HG02938 (cell line): Measurements from ENCODE around the gene TBC1D2B.

Experiments
- ATAC-seq: cut with Tn5 transposase; IDR thresholded peaks from one replicate; pipeline ENCODE4 v1.9.1; 2021; ENCODE audit warnings: mild to moderate bottlenecking, moderate library complexity; ENCODE audit not compliant: unreplicated experiment

Gene TBC1D2B

DNA sequence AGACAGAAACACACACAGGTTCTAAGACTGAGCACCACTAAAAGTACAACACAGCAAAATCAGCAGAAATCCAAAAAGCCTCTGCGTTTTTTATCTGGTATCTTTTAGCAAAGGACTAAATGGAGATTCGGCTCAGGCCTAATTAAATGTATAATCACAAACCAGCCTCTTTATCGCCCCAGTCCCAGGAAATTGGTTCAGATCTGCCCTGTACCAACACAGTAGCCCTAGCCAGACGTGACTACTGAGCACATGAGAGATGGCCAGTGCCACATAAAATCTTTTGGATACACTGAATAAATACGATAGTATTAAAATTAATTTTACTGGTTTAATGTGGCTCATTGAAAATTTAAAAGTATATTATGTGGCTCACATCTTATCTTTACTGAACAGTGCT is 19.7 kb downstream of the TBC1D2B start:
- no peak for ATAC-seq

DNA sequence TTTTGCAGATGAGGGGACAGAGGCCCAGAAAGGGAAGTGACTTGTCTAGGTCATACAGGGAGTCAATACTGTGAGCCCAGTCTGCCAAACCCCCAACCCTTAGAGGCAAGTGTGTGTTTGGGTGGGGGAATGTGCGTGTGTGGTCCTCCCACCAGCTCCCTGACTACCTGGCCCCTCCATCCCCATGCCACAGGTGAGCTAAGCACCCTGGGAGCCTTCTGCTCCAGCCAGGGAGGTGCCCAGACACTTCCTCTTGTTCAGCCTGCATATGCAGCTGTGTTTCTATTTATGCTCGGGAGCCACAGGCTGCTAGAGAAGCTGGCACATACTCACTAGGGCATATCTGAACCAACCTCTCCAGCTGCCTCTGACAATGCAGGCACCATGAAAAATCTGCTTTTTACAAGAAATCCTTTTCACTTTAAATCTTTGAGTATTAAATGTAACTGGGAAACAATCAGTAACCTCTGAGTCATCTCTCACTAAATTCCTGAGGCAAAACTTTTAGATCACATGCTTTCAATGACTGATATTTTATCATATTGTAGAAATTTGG is 20.7 kb downstream of the TBC1D2B start:
- no peak for ATAC-seq

DNA sequence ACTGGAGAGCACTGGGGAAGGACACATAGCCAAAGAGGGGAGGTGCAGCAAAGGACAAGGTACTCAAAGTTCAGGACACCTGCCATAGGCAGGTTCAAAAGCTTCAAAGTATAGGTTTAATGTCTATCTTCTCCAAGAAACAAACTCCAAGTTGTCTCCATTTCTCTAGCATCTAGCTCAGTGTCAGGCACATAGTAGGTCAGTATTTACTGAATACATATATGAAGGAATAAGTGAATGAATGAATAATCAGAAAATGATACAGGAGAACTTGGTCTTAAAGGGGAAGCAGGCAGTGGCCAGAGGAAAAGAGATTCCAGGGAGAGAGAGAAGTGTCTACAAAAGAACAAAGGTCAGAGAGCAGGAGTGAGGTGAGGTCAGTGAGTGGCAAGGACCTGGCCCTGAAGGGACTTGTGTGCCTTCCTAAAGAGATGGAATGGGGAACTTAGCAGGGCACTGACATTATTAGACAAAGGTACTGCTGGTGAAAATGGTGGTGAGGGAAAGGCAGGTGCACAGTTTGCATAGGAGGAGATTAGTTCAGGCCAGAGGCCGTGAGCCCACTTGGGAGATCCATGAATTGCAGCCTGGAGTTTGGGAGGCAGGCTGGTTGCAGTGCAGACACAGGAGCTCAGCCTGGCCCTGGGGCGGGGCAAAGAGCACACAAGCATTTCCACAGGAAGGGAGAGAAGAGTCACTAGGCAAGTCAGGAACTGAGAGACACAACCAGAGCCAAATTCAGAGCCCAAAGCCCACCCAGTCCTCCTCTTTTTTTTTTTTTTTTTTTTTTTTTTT is 21.4 kb downstream of the TBC1D2B start:
- ATAC-seq, result no peak

DNA sequence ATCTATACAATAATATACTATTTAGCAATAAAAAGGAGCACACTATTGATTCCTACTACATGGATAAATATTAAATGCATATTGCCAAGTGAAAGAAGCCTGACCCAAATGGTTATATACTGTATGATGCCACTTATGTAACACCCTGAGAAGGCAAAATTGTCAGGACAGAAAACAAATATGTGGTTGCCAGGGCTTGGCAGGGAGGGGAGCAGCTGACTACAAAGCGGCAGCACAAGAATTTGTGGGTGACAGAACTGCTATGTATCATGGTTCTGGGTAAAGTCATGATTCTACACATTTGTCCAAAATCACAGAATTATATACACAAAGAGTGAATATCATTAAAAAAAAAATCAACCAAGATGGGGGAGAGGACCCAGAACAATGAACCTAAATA is 22.5 kb downstream of the TBC1D2B start:
- no peak for ATAC-seq

DNA sequence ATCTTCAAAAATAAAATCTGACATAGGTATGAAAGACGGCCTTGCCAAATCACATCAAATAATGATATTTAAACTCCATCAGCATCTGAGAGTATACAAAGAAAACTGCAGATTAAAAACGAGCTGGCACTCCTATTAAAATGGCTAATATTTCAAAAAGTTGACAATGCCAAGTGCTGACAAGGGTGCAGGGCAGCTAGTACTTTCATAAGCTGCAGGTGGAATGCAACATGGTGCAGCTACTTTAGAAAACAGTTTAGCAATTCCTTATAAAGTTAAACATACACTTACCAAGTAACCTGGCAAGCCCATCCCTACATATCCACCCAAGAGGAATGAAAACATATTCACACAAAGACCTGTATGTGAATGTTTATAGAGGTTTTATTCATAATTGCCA is 23.0 kb downstream of the TBC1D2B start:
- ATAC-seq, result no peak

DNA sequence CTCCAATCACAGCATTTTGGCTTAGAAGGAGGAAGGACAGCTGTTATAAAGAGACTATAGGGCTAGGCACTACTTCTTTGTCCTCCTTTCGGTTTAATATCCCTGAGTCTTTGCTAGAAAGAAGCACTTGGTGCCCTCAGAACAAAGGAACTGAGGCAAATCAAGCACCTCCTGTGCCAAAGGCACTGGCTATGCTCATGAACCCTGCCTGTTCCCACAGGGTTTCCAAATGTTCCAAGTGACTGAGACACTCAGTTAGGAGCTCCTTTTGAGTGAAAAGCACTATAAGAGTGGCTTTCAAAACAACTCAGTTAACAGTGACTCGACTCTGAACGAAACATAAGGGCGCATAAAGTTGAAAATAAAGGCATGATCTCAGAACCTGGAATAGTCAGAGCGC is 25.0 kb downstream of the TBC1D2B start:
- ATAC-seq, result no peak

DNA sequence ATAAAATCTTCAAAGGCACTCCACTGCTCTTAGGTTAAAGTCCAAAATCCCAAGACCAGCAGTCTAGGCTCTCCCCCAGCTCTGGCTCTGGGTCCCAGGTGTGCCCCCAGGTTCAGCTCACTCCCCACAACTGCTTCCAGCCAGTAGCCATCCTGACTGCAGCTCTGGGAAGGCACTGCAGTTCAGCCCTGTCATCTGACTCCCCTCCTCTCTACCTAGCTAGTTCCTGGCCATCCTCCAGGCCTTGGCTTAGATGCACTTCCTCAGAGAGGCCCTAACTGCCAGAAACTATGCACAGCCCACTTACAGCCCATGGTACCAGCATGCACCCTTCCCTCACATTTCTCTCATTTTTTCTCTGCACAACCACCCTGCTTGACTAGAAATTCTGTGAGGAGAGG is 25.5 kb downstream of the TBC1D2B start:
- no peak for ATAC-seq

DNA sequence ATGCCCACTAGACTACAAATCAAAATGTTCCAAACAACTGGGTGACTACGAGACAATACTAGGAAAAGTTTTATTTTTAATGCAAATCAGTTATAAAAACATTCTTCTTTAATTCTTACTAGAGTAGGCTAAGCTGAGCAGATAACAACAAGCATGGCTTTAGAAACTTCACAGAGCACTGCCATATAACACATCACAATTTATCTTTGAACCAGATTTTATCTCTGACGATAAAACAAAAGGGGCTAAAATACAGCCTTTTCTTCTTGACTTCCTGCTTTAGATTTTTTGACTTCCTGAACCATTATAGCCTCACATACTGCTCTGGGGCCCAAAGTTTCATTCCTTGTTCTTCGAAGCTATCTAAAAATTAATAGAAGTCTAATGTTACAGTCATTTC is 25.9 kb downstream of the TBC1D2B start:
- no peak for ATAC-seq

DNA sequence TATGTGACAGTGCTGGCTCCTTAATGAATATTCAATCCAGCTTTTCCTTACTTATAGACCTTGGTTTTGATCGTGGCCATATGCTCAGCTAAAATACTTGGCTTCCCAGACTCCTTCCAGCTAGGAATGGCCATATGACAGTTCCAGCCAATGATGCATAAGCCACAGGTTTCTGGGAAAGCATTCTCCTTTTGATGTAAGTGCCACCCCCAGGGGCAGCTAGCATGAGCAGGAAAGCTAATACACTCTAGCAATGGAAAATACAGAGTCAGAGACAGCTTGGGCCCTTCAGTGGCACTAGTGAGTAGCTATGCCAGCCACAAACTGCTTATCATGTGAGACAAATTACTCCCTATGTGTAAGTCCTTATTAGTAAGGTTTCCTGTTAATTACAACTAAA is 26.7 kb downstream of the TBC1D2B start:
- ATAC-seq, result no peak

DNA sequence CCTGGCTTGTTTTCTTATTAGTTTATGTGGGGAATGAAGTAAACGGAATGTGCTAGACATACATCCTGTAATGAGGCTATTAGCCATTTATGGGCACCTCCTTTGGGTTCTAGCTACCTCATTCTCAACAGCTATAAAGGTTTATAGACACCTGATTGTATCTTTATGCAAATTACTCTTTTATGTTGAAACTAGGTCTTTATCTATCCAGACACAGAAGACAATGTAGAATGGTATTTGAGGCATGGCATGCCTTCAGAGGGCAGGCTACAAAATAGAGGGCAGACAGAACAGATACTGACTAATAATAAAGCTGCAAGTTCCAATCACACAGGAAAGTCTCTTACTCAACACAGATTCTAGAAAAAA is 27.1 kb downstream of the TBC1D2B start:
- ATAC-seq, result peak; percentile 10

DNA sequence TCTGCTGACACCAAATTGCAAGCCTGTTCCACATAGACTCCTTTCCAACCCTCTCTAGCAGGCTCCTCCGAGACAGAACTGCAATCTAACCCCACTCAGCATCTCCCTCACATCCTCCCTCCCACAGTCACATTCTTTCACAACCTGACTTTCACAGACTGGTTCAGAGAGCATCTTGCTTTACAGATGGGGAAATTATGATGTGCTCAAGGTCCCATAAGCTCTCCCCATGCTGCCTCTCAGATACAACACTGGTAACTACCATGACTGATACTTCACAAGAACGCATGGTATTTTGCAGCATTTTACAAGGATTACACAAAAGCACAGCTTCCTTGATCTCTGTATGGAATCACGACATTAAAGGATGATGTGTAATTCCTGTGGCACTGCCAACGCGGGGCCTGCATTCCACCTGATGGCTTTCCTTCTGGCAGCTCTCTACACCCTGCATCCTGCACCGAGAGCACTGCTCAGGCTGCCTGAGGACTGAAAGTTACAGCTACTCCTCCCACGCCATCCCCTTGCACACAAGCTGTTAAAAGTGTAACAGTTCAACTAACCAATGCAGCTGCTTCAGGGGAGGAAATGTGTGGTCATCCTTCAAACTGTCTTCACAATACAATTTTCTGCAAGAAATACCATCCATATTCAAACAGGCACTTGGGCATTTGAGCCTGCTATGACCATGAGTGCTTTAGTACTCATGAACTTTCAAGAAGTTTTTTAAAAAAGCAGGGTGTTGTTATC is 27.6 kb downstream of the TBC1D2B start:
- ATAC-seq, result peak; percentile 69

DNA sequence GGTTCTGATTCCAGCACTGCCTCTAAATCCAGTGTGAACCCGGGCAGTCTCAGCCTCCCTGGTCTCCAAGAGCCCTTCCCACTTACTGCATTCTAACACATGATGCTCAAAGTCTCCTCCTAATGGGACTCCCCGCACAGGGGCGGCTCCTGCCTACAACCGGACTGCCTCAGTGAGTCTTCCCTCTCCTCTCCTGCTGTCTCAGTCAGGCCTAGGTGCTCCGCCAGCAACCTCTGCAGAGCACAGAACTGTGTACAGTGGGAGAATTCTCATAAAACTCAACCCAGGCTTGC is 28.9 kb downstream of the TBC1D2B start:
- no peak for ATAC-seq

DNA sequence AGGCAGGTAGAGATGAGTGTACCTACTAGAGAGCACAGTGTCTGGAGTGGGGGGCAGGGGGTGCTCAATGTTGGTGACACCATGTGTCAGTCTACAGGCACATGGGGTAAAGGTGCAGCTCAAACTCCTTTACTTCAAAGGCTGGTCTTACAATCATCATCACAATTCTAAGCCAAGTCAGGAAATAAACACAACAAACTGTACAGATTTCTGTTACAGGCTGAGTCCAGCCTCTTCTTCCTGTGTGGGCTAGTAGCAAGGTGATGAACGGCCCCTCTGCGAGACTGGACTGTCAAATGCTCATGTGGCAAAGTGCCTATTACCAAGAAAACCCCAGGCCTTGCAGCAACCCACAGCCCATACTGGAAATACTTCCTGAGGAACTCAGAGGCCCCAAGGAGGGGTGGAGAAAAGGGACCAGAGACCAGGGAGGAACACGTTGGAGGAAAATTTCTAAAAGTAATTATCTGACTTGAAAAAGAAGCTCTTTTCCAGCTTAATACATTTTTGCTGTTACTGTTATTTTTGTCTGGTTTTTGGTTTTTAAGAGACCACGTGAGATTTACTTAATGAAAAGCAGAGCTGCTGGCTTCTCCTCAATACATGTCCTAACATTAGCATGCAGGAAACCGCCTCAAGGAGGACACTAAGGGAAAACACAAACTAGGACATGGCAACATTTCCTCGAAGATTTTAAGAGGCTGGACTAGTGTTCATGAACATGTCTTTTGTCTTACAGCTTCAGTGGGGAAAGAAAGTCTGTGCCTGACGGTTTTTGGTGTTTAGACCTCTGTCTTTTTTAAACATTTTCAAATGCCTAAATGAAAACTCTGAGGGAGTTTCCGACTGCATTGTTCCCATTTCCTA is 29.5 kb downstream of the TBC1D2B start:
- ATAC-seq, result no peak

DNA sequence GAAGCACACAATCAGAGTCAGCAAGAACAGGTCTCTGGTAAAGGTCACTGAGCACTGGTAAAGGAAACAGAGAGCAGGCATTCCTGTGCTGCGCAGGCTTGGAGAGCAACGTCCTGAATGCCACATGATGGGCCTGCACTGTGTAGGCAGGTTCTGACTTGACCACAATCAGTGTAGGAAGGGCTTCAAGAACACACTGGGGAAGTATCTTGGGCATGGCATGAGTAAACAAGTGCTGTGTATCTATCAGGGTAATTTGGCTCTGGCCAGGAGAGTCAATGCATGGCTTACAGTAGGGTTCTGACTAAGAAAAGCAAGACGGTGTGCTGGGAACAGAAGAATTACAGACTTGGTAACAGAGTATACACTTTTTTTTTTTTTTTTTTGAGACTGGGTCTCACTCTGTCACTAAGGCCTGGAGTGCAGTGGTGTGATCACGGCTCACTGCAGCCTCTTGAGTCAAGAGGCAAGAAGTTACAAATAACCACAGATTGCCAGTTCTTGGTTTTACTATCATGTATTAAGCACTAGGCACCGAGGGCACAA is 30.6 kb downstream of the TBC1D2B start:
- peak; percentile 34 for ATAC-seq

DNA sequence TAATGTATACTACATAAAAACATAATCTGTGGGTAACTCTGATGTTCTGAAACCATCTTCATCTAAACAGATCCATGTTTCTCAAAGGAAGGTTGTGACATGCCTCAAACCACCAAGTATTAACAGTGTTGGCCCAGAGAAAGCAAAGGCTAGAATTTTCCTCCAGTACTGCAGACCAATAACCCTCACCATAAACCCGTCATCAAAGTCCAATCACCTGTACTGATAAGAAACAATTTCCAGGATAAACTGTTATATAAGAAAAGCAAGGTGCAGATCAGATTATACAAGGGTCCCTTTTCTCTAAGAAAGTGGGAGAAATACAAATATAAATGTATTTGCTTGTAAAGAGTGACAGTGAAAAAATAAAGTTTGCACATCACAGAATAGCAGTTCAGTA is 32.3 kb downstream of the TBC1D2B start:
- ATAC-seq, result no peak

DNA sequence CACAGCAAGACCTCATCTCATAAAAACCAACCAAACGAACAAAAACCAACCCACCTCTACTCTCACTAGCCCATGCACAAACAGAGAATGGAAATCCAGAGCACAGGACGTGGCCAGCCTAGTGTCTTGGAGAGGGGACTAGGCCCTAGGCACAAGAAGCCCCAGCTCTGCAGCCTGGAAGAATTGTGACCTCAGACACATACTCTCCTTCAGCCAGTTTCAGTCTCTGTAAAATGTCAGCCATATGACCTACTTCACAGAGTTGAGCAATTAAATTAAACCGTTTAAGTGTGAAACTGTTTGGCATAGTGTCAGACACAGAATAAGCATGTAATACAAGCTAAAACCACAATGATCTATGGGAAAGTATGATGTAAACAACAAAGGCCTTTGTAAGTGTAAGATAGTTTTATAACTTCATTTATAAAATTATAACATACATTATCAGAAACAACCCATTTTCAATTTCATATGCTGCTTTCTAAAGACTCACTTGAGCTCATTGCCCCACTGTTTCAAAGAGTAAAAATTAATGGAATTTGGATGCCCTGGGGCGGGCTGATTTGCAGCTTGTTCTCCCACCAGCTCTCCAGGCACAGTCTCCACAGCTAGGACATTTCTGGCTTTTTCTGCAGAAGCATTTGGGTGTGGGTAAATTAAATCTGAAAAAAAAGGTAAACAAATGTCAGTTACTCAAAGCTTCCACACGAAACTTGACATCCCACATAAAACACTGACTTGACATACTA is 32.9 kb downstream of the TBC1D2B start:
- no peak for ATAC-seq

DNA sequence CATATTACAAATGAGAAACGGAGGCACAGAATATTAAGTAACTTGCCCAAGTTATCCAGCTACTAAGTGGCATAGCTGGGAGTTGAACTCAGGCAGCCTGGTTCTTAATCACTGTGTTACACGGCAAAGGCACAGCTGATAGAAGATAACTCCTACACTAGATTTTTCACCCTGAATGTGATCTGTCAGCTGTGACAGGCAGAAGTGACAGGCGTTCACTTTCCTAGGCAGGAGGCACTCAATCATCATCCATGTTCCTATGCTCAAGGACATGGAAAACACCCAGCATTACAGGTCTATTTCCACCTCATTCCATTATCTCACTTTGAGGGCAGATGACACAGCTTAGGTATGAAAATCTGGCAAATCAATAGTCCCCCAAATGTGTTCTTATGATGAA is 35.6 kb downstream of the TBC1D2B start:
- no peak for ATAC-seq

DNA sequence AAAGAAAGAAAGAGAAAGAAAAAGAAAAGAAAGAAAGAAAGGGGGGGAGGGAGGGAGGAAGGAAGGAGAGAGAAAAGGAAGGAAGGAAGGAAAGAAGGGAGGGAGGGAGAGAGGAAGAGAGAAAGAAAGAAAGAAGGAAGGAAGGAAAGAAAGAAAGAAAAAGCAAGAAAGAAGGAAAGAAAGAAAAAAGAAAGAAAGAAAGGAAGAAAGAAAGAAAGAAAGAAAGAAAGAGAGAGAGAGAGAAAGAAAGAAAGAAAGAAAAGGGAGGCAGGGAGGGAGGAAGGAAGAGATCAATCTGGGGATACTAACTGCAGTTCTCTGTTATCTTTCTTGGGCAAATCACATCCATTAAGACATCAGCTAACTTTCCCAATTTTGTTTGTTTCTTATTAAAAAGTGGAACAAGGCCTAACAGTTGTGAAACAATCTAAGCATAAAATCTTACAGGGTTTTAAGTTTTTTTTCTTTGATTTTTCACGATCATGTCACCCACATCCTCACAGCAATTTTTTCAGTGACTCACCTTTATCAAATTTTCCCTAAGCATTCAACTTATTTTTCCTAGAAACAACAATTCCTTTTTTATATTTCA is 36.8 kb downstream of the TBC1D2B start:
- no peak for ATAC-seq

DNA sequence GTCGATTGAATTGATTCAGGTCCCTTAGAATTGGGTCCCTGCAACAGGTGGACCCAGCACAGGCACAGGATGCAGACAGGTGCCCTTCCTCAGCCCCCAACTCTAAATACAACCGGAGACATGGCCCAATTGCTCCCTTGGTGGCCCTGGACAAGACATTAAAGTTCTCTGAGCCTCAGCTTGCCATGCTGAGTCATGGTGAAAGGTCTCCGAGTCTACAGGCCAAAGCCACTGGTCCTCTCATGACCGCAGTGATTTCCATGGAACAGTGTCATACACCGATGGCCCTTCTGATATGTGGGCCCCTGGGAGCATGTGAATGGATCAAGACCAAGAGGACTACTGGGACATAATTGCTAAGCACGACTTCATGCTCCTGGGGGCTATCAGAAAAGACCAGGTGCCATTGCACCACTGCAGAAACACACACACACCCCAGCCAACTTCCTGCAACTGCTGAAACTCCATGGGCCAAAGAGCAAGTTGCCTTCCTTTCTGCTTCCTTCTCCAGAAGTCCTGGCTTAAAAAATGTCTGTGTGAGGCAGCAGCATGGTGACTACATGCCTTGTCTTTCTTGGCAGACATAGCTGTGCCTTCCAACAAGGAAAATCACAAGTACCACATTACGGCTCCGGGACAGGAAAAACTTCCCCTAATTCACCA is 38.8 kb downstream of the TBC1D2B start:
- no peak for ATAC-seq
